HepG2 (cell line): ENCODE results near the gene GSC2. TPM values are rescaled to one million over a fixed set of nuclear protein-coding genes. Genes with fewer than 3 reads are reported as not detected.

Experiments used
- ATAC-seq: fragments of 200-7000 bp; cut with Tn5 transposase; 3 replicates; pipeline ENCODE4 v1.9.1; 2020; ENCODE audit warnings: mild to moderate bottlenecking, moderate library complexity
- BruUV-seq: library from RNA; stranded (reverse); fragments of 400-500 nt; replicated peaks from 2 replicates; lab custom pipeline; 2021; lab: Mats Ljungman, UMichigan
- CTCF ChIA-PET: fragments of 300-600 bp; formaldehyde crosslinking; extraction: SDS; loops from one replicate; lab custom pipeline; 2021; ENCODE audit warnings: low total read pairs, inconsistent platforms, low intra/inter-chr PET ratio; lab: Yijun Ruan, JAX
- POLR2A ChIA-PET: fragments of 350-600 bp; sonication (Branson Sonifier 250); formaldehyde crosslinking; loops from one replicate; lab custom pipeline; 2020; ENCODE audit warnings: antibody characterized with exemption, inconsistent platforms; lab: Yijun Ruan, JAX
- DNase-seq: peaks from one replicate; pipeline ENCODE4 v3.0.0-alpha.2; 2015; ENCODE audit warnings: low spot score
- FAIRE-seq: peaks from 3 replicates; lab custom pipeline; 2011; peaks lifted over from hg19 to GRCh38; lab: Jason Lieb, UNC
- H2AFZ ChIP-seq: one replicate; pipeline ENCODE4 v1.6.1; 2011; ENCODE audit warnings: low read length, inconsistent platforms
- H3K27ac ChIP-seq: fragments of 300-600 bp; 3 replicates; pipeline ENCODE4 v1.8.0; 2011; ENCODE audit warnings: mixed run types, mild to moderate bottlenecking, mixed read lengths, low read length, inconsistent platforms; ENCODE audit not compliant: insufficient read depth; ENCODE audit errors: extremely low read length
- H3K27me3 ChIP-seq, 2 experiments: fragments of 200-600 bp in 1 of 2; 2 replicates in 1 of 2; 3 replicates in 1 of 2; pipeline versions ENCODE4 v1.6.0 to v1.8.0; 2011; ENCODE audit warnings: low read length in 2 of 2, mild to moderate bottlenecking in 2 of 2, moderate library complexity in 2 of 2, inconsistent platforms in 1 of 2; ENCODE audit not compliant: insufficient read depth in 2 of 2, control insufficient read depth in 1 of 2
- H3K36me3 ChIP-seq, 2 experiments: fragments of 200-600 bp in 1 of 2; replicated peaks in 1 of 2; 2 replicates in 1 of 2; 3 replicates in 1 of 2; pipeline versions ENCODE4 v1.5.1 to v1.8.0; 2011; ENCODE audit warnings: low read length in 2 of 2, inconsistent platforms in 1 of 2; ENCODE audit not compliant: insufficient read depth in 2 of 2, control insufficient read depth in 1 of 2
- H3K4me1 ChIP-seq: 2 replicates; pipeline ENCODE4 v1.5.1; 2012; ENCODE audit warnings: low read length, inconsistent platforms; ENCODE audit not compliant: insufficient read depth
- H3K4me2 ChIP-seq: 2 replicates; pipeline ENCODE4 v1.6.0; 2011; ENCODE audit warnings: low read depth, low read length, inconsistent platforms
- H3K4me3 ChIP-seq, 3 experiments: fragments of 200-600 bp in 1 of 3; sonication (generic), shearing (Covaris generic) in 1 of 3; replicated peaks in 1 of 3; 2 replicates each; pipeline ENCODE4 v1.5.1; 2011 to 2016; ENCODE audit warnings: low read length in 3 of 3, inconsistent platforms in 2 of 3, low read depth in 2 of 3, mild to moderate bottlenecking in 2 of 3, control low read depth in 1 of 3, mixed read lengths in 1 of 3; ENCODE audit not compliant: insufficient read depth in 1 of 3
- H3K79me2 ChIP-seq: one replicate; pipeline ENCODE4 v1.6.1; 2011; ENCODE audit warnings: low read length, inconsistent platforms; ENCODE audit not compliant: insufficient read depth
- H3K9ac ChIP-seq: 2 replicates; pipeline ENCODE4 v1.6.0; 2011; ENCODE audit warnings: mild to moderate bottlenecking, low read depth, low read length, inconsistent platforms; ENCODE audit not compliant: insufficient read depth
- H3K9me3 ChIP-seq: 2 replicates; pipeline ENCODE4 v1.5.1; 2012; ENCODE audit warnings: mild to moderate bottlenecking, low read length
- H4K20me1 ChIP-seq: 2 replicates; pipeline ENCODE4 v1.6.0; 2011; ENCODE audit warnings: inconsistent platforms, mild to moderate bottlenecking, low read length, moderate library complexity; ENCODE audit not compliant: insufficient read depth
- LRRFIP1 ChIP-seq: sonication (generic); formaldehyde crosslinking; conservative IDR thresholded peaks from 2 replicates; pipeline ENCODE4 v1.4.0; 2020; ENCODE audit warnings: missing genetic modification reagents
- MAFK ChIP-seq, 2 experiments: IDR thresholded peaks in 1 of 2; conservative IDR thresholded peaks in 1 of 2; 2 replicates each; pipeline ENCODE4 v1.6.1; 2011; ENCODE audit warnings: improper control_type of control experiment in 2 of 2, low read length in 2 of 2
- PBX2 ChIP-seq: IDR thresholded peaks from 2 replicates; pipeline ENCODE4 v1.6.1; 2016; ENCODE audit warnings: control low read depth
- POLR2A ChIP-seq, 2 experiments: IDR thresholded peaks; 2 replicates each; pipeline ENCODE4 v1.6.1; 2011; ENCODE audit warnings: low read depth in 2 of 2, low read length in 2 of 2, mild to moderate bottlenecking in 1 of 2, moderate library complexity in 1 of 2; ENCODE audit not compliant: insufficient read depth in 1 of 2
- SNAPC5 ChIP-seq: sonication (generic); formaldehyde crosslinking; IDR thresholded peaks from 2 replicates; pipeline ENCODE4 v1.8.1; 2023; ENCODE audit warnings: mild to moderate bottlenecking, missing genetic modification reagents, borderline replicate concordance
- SP2 ChIP-seq: sonication (generic); formaldehyde crosslinking; IDR thresholded peaks from 2 replicates; pipeline ENCODE4 v1.5.1; 2020; ENCODE audit warnings: mild to moderate bottlenecking, missing genetic modification reagents
- ZBTB21 ChIP-seq: sonication (generic); formaldehyde crosslinking; IDR thresholded peaks from 2 replicates; pipeline ENCODE4 v1.4.0; 2020; ENCODE audit warnings: missing genetic modification reagents
- ZFY ChIP-seq: sonication (generic); formaldehyde crosslinking; IDR thresholded peaks from 2 replicates; pipeline ENCODE4 v1.4.0; 2020; ENCODE audit warnings: missing genetic modification reagents
- ZNF3 ChIP-seq: IDR thresholded peaks from 2 replicates; pipeline ENCODE4 v1.7.0; 2017; ENCODE audit warnings: inconsistent platforms
- WGBS: methylation state at CpG from one replicate; pipeline ENCODE4 v1.1.6; 2017; ENCODE audit warnings: low lambda C conversion rate; 5-methylcytosine and 5-hydroxymethylcytosine counted together
- in situ Hi-C: cut with HindIII; loops from 2 replicates; pipeline ENCODE4 v1.10.0; 2017; ENCODE audit warnings: low pct_unique_long_range_greater_than_20kb; ENCODE audit not compliant: extremely low pct_ligation_motif_present
- intact Hi-C: fragments of 100-400 bp; cut with micrococcal nuclease; formaldehyde crosslinking; loops from one replicate; pipeline ENCODE4 v1.10.0; 2022; ENCODE audit not compliant: unreplicated experiment
- polyA plus RNA-seq, 8 experiments: library from polyadenylated mRNA; depleted of rRNA in 3 of 8; stranded (reverse) in 7 of 8; unstranded in 1 of 8; fragments of >200 nt; fragmentation: Illumina TruSeq in 4 of 8; extraction: Trizol in 4 of 8; gene quantifications; 2 replicates each; pipeline versions ENCODE4 v1.2.1 to v1.2.3, GENCODE V29; 2011 to 2016; ENCODE audit warnings: low read depth in 4 of 8, missing spikeins in 1 of 8, mixed read lengths in 1 of 8; ENCODE audit not compliant: insufficient read depth in 1 of 8
- total RNA-seq, 5 experiments: library from RNA; depleted of rRNA; stranded (reverse); fragments of >200 nt; fragmentation: Illumina TruSeq; extraction: Trizol; gene quantifications; 2 replicates each; pipeline ENCODE4 v1.2.3, GENCODE V29; 2016; ENCODE audit warnings: low read depth in 1 of 5

The GSC2 gene
- total and polyA plus RNA-seq, 2 of the 13 experiments (the other 11 are each of a cell fraction or from before 2014, with no cell fraction given) = not detected

- TF ChIP-seq LRRFIP1 (CRISPR knock-in tag) (no peak), ZFY (no peak), SP2 (CRISPR knock-in tag) (no peak), ZNF3 (CRISPR knock-in tag) (no peak)
Observed at GRCh38 chr22:19195796-19196731, 46.0 kb upstream of the GSC2 start (continued).

- no peak overlapping the region for H2AFZ ChIP-seq
- ATAC-seq (no peak), FAIRE-seq (no peak), DNase-seq (no peak)
- H3K27me3 ChIP-seq = no peaks in the 10 kb centered on the region
- H3K27ac ChIP-seq = no peak overlapping the region
- no peak overlapping the region for H3K4me2 ChIP-seq
- in situ Hi-C loops = no loop called here
- 92% methylated on average over 10 of the region's 16 CpGs for WGBS
- H3K4me1 ChIP-seq = no peaks in the 10 kb centered on the region
- H3K79me2 ChIP-seq = no peaks in the 10 kb centered on the region
- ChIA-PET POLR2A (interaction anchor here (1.6 kb wide), 1 partner anchor 16 kb away, joined by 4 read pairs; the partner anchor contains the start of gene SLC25A1), CTCF (no interaction called here)
- TF ChIP-seq SNAPC5 (no peak), MAFK (conservative IDR thresholded peaks at IDR 0.05 in 1 of 2, IDR thresholded peaks at IDR 0.05 in 1 of 2; ENCODE audit: low read length in 2 of 2) (0 out of 4 replicates have a peak, but pooled peaks of 1 of the 2 experiments have one; percentile 7), POLR2A (IDR thresholded peaks at IDR 0.05; ENCODE audit: insufficient read depth in 1 of 2, low read depth in 2 of 2, low read length in 2 of 2) (no peak), ZBTB21 (no peak), PBX2 (CRISPR knock-in tag) (no peak)
- peaks cover 0 to 2% of the 10 kb centered on the region in 2 experiments; a peak in 3 of 5 replicates for H3K36me3 ChIP-seq
- no peak overlapping the region for H3K9ac ChIP-seq
- no peak overlapping the region for H3K4me3 ChIP-seq
- no peaks in the 10 kb centered on the region for H3K9me3 ChIP-seq
- intact Hi-C loops = no loop called here
- BruUV-seq = no TSS peak
- no peaks in the 10 kb centered on the region for H4K20me1 ChIP-seq
Observed at GRCh38 chr22:19194766-19195536, 44.9 kb upstream of the GSC2 start.
